DMS79 (cell line): ENCODE results near the gene PXDN.
A peak's percentile ranks its signal among the peaks of the same experiment; 100 is the strongest.
"Not testable (repeated sequence)": the region's sequence is repeated elsewhere in the genome, so short reads cannot be mapped to it uniquely, and the experiment has no call there.

Experiments used
- DNase-seq: peaks from one replicate; lab custom pipeline; 2025; lab: John Stamatoyannopoulos, UW

The PXDN gene

DNA sequence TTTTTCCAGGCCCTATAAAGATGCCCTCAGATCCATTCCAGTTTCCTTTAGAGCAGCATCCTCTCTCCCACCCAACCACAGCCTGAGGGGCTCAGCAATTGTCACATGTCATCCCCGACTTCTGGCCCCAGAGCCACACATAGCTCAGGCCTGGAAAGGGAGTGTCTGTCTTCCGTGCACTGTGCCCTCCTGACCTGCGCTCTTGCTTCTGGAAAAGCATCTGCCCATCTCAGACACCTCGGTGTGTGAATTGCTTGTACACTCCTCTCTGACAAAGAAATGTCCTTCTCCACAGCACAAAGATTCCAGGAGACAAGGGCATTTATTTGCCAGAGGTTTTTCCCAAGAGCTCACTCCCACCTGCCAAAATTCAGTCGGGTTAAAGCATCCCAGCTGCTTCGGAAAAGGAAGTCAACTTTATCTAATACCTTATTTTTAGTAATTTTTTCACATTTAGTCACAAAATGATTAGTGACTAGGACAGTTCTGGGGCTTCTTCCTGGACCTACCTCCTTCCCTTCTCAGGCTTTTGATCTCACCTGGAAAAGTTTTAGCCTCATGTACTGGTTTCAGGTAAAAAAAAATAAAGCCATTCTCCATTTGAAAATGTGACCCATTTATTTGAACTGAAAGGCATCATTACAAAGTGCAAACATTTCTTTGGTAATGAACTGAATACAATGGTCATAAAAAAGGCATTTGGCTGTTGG is 112.9 kb downstream of the PXDN start:
- peak; percentile 63 for DNase-seq

DNA sequence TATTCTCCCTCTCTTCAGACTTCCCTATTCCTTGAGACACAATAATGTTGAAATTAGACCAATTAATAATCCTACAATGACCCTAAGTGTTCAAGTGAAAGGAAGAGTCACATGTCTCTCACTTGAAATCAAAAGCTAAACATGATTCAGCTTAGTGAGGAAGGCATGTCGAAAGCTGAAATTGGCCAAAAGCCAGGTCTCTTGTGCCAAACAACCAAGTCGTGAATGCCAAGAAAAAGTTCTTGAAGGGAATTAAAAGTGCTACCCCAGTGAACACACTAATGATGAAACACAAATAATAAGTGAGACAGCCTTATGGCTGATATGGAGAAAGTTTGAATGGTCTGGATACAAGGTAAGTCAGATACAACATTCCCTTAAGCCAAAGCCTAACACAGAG is 115.4 kb downstream of the PXDN start:
- peak; percentile 79 for DNase-seq

DNA sequence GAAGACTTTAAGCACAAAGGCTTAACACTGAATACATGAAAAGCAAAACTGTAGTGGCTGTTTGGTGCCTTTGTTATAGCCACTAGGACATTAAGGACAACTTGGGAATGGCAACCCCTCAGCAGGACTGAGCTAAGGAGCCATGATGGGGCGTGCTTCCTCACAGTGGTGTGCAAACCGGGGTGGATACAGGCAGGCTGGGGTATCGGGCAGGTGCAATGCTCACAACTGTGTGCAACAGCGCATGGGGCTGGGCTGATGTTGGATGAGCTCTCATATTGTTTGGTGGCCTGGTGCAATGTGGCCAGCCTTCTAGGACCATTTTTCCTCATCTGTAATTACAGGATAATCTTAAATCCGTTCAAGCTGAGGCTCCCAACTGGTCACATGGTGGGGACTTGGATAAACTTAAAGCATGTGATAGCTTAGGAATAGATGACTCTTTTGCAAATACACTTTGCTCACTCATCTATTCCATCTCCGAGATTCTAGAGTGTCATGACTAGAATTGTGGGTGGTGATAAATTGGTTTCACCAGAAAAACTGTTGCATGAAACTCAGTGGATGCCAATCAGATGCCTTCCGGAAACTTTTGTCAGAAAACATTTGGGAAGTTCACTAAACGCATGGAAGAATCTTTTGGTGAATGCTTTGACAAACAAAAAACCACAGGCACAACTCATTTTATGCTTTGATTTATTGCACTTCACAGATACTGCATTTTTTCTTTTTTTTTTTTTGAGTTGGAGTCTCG is 116.5 kb downstream of the PXDN start:
- DNase-seq, result no peak

DNA sequence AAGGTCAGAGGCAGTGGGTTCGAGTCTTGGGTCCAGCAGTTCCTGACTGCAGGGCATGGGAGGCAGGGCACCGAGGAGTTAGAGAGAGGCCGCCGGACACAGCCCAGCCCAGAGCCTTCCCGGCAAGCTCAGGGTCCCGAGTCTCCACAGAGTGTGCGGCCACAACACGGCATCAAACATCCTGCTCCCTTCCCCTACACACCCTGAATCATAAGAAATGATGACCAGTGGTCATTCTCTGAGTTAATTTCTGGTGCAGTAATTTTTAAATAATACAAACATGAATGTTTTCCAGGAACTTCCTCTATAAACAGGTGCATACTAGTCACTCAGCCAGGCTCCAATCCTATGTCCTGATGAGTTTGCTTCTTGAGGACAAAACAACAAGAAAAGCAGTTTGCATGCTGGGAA is 118.0 kb downstream of the PXDN start:
- DNase-seq, result no peak

DNA sequence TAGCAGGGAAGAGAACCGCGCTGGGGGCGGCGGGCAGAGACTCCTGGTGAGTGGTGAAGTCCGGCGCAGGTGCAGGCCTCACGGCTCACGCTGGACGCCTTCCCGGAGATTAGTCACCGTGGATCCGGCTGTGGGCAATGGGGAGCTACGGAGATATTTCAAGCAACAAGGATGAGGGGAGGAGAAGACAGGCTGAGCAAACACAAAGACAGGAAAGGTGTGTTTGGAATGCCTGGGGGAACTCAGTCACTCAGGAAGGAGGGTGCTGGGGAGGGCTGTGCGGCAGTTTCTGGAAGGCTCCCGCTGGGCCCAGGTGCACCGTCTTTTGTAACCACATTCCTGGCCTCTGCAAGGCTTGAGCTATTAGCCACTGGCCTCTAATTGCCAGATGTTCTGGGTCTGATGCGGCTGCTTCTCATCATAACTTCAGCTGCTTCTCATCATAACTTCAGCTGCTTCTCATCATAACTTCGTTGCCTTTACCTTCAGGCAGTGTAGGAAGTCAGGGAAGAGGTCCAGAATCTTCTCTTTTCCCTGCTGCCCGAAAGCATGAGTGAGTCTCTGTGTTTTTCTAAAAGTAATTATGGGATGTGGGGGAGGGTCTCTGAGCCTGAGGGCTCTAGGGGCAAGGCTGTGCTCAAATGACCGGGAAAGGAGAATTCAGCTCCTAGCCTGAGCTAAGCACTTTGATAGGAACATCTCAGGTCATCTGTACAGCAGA is 118.9 kb downstream of the PXDN start:
- no peak for DNase-seq

DNA sequence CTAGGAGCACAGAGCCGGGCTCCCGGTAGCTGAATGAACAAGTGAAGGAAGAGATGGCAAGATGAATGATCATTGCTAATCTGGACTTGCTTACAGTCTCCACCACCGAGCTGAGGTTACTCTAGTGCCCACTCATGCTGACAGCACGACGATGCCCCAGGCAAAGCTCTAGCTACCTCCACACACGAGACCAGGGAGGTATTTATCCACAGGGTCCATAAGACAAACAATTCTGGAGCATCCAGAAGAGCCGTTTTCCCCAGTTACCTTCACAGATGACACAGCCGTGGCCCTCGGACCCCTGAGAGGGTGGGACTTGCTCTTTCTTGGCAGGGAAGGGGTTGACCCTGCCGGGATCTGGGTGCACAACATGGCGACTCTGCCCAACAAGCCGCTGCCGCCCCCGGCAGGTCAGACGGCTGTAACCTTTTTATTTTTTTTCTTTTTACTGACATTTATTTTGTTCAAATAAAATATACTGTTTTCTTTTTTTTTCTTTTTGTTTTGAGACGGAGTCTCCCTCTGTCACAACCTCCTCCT is 120.3 kb downstream of the PXDN start:
- no peak for DNase-seq

DNA sequence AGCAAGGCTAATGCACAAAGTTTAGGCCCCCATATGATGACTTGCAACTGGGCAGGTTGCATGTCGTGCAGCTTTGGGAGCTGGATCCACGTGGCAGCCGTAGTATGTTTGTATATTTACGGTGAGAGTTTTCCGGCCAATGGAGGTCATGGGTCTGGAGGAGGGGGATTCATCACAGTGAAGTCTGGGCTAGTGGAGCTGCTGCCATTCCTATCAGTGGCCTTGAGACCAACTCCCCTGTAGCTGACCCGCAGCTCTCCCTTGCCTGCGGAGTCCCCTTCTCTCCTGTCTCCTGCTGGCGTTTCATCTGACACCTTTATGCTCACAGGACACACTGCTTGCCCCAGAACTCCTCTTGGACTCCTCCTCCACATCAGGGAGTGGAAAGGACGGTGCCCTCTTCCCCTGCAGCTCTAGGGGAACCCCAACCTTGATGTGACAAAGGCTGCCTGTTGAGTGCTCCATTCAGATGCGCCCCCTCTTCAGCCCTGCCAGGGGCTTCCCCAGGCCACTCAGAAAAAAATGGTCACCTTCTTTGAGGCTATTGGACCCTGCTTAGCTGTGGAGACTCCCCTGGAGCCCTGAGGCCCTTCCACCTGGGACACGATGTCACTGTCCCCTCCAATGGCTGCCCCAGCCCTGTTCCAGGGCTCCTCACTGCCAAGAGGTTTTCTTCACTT is 121.7 kb downstream of the PXDN start:
- DNase-seq, result no peak

DNA sequence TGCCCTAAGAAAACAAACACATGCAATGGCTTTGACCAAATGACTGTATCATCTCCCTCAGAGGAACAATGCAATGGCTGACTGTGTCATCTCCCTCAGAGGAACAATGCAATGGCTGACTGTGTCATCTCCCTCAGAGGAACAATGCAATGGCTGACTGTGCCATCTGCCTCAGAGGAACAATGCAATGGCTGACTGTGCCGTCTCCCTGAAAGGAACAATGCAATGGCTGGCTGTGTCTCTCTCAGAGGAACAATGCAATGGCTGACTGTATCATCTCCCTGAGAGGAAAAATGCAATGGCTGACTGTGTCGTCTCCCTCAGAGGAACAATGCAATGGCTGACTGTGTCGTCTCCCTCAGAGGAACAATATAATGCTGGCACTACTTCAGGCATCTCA is 122.3 kb downstream of the PXDN start:
- DNase-seq, result not testable (repeated sequence)

DNA sequence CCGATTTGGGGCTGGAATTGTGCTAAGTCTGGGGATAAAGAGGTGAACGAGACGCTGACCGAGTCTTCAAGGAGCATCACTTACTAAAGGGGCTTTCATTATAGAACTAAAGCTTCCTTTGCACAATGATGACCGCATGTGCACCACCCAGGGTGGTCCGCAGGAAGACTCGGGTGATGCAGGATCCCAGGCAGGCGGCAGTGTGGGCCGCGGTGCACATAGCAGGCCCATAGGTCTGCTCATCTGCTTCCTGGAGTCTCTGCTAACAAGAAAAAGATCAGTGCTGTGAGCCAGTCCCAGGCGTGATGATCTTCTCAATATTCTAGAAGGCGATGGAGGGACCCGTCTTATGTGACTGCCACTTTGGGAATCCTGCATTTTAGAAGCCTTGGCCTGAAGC is 122.8 kb downstream of the PXDN start:
- DNase-seq, result no peak

DNA sequence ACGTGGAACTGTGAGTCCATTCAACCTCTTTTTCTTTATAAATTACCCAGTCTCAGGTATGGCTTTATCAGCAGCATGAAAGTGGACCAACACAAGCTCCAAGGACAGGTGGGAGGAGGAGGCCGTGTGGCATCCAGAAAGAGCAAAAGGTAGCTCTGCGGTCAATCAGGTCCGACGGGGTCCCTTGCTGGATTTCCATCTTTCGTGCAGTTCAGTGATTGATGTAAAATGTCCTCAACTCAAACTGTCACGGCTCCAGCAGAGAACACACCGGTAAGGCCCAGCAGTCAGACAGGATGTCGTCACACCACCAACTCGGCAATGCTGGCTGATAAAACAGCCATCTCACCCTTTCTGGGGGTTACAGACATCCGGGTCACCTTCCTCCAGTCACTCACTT is 123.3 kb downstream of the PXDN start:
- DNase-seq, result no peak

DNA sequence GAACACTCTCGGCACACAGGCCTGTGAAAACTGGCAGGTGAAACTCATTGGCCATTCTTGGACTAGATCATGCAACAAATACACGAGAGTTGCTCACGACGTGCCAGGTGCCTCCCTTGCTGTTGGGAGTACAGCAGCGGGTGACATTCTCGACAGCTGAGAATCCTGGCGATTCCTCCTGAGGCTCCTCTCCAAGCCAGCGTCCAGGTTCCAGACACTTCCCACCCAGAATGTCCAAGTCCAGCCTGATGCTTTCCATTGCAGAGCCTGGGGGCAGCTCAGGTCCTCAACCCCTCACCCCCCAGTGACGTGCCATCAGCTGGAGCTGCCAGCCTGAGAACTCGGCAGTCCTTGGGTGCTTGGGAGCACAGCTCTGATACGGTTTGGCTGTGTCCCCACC is 124.2 kb downstream of the PXDN start:
- DNase-seq, result no peak

DNA sequence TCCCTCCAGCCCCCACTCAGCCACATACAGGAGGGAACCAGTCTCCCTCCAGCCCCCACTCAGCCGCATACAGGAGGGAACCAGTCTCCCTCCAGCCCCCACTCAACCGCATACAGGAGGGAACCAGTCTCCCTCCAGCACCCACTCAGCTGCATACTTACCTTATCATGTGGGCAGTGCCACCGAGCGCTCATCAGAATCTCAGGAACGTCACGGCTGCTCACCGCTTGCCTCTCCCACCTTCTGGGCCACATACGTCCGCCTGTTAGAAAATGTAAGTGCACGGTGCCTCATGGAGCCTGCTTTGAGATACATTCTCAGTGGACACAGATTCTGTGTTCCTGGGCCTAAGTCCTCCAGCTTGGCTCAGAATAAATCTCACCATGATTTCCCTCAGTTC is 124.8 kb downstream of the PXDN start:
- DNase-seq, result no peak

DNA sequence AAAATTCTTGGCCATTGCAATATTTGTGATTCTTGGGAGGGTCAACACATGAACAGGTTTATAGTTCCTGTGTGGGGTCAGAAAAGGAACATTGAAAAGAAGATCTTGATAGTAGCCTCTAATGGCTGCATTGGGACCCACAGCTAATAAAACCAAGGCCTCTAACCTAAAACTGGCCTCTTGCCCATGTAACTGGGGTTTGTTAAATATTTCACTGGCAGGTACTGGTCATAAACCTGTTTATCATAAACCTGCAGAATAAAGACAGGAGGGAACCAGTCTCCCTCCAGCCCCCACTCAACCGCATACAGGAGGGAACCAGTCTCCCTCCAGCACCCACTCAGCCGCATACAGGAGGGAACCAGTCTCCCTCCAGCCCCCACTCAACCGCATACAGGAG is 125.3 kb downstream of the PXDN start:
- DNase-seq, result no peak

DNA sequence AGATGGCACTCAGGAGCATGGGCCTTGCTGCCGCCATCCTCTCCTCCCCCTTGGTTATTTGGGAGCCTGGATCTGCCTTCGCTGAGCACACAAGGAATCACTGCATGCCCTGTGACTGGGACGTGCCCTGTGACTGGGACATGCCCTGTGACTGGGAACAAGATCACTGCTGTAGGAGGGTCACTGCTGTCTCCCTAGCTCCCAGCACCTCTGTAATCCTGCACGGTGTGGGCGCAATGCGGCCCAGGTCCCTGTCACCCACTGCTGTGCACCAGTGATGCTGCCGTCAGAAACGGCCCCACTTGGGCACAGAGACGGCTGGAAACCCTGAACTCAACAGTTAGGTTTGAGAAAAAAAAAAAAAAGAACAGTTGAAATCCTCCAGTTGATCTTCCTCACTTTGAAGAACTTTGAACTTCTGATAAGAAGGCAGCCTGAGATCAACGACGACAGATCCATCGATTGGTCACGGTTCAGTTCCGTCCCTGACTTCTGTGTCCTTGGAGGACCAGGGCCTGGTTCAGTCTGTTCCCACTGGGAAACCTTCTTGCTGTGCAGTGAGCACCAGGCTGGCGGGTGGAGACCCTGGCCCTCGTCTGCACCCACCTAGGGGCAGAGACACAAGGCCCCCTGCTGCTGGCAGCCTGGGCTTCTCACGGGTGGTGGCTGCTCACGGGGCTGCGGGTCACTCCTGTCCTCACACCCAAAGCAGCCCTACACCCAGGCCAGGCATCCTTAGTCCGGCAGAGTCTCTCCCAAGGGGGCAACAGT is 125.9 kb downstream of the PXDN start:
- no peak for DNase-seq

DNA sequence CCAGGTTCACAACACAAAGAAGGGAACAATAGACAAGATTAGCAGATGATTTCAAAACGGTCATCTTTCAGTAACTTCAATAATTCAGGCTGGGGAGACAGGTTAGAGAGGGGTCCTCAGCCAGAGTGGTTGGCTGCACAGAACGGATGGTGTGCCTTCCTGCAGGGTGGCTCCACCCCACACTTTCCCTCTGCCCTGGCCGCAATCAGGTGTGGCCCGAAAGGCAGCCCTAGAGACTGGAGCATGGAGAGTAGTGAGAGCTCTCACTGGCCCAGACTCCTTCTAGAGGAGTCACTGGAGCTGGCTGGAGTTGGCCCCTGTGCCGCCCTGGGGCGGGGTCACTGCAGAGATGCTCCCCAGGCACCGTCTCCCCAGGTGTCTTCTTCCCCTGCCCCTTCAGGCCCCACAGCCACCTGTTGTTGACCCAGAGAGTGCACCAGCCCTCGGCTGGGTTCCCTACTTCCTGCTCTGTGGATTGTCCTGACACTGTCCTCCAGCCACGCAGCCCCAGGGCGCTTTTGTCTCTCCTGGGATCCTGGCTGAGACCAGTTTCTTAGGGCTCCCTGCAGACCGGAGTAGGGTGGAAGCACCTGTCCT is 126.8 kb downstream of the PXDN start:
- no peak for DNase-seq

DNA sequence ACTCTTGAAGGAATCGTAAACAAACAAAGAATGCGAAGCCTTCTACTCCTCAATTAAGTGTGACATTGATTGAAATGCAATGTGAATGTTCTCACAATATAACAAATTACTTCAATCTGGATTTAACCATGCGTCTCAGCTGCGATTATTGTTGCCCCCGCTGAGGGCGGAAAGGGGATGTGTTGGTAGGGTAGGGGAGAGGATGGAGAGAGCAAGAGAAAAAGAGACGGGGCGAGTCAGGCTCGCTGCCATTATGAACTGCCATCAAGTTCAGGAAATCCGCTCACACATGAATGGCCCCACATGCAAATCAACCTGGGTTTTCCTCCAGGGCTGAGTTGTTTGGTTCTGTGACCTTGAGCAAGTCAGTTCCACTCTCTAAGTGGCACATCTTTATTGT is 129.8 kb downstream of the PXDN start:
- DNase-seq, result no peak

DNA sequence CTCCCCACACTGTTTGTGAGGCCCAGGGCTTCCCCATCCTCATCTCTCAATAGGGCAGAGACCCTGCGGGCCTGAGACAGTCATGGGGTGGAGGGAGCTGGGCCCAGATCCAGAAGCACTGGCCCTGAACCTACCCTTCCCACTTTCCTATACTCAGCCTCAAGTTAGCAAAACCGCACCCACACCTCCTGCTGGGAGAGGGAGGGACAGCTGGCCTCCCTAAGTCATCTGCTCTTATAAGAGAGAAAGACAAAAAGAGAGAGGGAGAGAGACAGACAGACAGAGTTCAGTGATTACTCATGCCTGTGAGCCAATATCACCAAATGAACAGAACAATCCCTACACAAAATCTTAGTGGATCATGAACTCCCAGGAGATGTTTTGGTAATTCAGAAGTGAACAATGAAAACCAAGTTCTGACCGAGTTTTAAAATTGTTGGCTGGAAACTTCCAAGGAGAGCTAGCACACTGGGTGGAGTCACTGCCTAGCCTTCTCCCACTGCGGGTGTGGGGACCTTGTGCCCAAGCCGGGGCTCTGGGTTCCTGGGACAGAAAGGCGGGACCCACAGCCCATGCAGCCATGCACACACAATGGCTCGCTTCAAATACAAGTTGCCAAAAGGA is 130.5 kb downstream of the PXDN start:
- DNase-seq, result no peak

DNA sequence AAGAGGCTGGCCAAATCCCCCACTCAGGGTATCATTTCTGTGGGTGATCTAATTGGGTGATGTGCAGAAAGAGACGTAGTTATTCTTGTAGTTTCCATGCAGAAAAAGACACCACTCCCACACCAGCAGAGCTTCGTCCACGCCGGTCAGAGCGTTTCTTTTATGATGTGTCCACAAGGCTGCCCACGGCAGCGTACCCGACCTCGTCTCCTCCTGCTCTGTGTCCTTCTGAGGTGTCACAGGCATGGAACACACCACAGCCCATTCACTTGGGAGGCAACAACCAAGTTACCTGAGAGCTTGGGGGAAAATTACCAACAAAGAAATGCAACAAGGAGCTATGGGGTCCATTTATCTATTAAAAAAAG is 131.3 kb downstream of the PXDN start:
- no peak for DNase-seq

DNA sequence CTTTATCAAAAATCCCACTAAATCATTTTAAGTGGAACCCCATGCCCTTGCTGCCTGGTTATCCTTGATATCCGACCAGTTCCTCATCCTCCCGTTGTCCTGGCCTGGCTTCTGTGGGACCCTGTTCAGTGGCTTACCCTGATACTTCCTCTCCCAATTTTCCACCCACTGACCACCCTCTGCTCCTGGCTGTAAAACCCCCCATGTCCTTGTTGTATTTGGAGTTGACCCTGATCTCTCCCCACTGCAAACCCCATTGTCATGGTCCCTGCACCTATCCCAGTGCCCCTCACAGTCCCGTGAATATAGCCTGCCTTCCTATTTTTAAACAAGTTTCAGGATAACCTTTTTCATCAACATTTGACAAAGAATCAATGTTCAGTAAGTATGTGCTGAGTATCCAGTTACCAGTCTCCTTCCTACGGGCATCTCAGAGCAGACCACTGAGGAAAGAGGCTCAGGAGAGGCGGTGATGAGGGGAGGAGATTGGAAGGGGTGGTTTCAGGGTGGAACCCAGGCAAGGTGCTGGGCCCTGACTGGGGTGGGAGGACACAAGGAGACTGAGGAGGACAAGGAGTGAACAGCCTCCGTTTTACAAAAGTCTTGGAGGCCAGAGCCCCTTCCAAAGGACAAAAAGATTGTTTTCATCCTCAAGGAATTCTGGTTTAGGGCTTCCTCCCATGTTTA is 131.8 kb downstream of the PXDN start:
- DNase-seq, result no peak

DNA sequence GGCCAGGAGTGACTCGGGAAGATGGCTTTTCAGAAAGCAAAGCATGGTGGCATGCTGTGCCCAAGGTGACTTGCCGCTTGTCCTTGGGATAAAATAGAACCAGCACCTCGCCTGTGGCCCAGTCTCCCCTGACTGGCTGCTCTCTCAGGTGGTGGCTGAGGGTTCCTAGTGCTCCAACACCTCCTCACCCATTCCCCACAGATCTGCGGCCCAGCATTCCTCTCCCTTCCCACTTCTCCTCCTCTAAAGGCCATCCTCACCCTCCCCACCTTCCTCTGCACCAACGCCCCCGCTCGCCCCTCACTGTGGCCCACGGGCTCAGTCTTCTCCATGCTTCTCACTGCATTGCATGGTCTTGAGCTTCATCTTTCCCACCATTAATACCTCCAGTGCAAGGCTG is 132.4 kb downstream of the PXDN start:
- DNase-seq, result no peak
